ENCODE data around the gene NCKAP1. TPM values are rescaled to one million over a fixed set of nuclear protein-coding genes. Genes with fewer than 3 reads are reported as not detected.

Gene NCKAP1
- total and polyA plus RNA-seq, 4 donors = 36.4 to 194 (median 73.1) TPM

DNA sequence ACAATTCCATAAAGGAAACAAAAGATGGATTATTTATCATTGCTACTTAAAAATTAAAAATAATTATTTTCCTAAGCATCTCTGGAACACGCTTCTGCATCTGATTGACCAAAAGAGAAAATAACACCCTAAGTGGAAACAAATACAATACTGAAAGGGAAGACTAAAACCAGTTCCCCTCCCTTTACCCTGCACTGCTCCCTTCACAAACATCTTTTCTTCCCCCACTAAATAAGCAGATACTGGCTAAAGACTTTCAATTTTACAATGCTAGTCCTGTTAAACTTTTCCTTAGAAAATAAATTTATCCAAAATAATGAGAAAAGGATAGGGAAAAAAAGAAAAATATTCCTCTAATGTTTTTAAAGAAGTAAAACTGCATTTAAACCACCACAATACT lies 4.3 kb downstream of the NCKAP1 start:
- Histone ChIP-seq H3K27me3 (ENCODE audit: control insufficient read depth in 3 of 3, insufficient read depth in 3 of 3, low read length in 2 of 3) (no peaks in the 10 kb centered on the region), H3K36me3 (ENCODE audit: control insufficient read depth in 4 of 4, insufficient read depth in 4 of 4, low read length in 4 of 4) (no peaks in the 10 kb centered on the region), H3K9me3 (ENCODE audit: control insufficient read depth in 4 of 4, insufficient read depth in 3 of 4, low read length in 3 of 4) (no peaks in the 10 kb centered on the region), H3K4me3 (no peak overlapping the region), H3K9ac (ENCODE audit: insufficient read depth in 1 of 2, low read length in 2 of 2) (no peak overlapping the region), H3K4me1 (ENCODE audit: control insufficient read depth in 5 of 5, insufficient read depth in 5 of 5, low read length in 5 of 5) (peaks cover 4 to 31% (median 17%) of the 10 kb centered on the region in 5 donors), H3K27ac (ENCODE audit: low read depth in 1 of 2, low read length in 1 of 2) (no peak overlapping the region)
- TF ChIP-seq, protein P1, sequence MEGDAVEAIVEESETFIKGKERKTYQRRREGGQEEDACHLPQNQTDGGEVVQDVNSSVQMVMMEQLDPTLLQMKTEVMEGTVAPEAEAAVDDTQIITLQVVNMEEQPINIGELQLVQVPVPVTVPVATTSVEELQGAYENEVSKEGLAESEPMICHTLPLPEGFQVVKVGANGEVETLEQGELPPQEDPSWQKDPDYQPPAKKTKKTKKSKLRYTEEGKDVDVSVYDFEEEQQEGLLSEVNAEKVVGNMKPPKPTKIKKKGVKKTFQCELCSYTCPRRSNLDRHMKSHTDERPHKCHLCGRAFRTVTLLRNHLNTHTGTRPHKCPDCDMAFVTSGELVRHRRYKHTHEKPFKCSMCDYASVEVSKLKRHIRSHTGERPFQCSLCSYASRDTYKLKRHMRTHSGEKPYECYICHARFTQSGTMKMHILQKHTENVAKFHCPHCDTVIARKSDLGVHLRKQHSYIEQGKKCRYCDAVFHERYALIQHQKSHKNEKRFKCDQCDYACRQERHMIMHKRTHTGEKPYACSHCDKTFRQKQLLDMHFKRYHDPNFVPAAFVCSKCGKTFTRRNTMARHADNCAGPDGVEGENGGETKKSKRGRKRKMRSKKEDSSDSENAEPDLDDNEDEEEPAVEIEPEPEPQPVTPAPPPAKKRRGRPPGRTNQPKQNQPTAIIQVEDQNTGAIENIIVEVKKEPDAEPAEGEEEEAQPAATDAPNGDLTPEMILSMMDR (IDR thresholded peaks at IDR 0.05; ENCODE audit: control extremely low read depth, extremely low read depth) = no peak
- ATAC-seq (ENCODE audit: insufficient read depth, low FRiP score) = no peak
- 77 to 79% methylated on average over 1 of the region's 1 CpG for WGBS, 2 donors
- no peak for DNase-seq

DNA sequence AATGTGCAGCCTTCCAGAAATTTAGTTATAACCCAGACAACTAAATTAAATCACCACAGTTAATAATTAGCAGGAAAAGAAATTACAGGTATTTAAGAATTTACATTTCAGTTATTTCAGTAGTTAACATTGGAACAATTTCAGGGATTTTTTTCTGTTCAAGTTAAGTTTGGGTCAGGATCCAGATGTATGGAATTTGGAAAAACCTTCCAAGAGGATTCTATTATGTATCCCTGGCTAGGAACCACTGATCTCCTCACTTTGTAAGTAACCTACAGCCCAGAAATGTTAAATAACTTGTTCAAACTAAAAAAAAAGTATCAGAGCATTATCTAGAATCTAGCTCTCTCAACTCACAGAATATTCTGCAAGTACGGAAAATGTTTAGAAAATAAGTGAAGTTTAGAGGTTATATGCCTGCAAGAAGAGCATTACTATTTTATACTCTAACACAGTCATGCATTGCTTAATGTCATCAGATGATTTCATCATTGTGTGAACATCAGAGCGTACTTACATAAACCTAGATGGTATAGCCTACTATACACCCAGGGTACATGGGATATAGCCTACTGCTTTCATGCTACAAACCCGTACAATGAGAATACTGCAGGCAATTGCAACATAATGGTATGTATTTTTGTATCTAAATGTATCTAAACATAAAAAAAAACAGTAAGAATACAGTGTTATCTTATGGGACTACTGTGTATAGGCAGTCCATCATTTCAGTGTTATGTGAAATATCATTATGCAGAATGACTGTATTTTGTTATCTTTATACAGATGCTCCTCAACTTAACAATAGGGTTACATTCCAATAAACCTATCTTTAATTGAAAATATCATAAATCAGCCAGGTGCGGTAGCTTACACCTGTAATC lies 6.1 kb downstream of the NCKAP1 start:
- Histone ChIP-seq H3K27me3 (ENCODE audit: control insufficient read depth in 3 of 3, insufficient read depth in 3 of 3, low read length in 2 of 3) (no peaks in the 10 kb centered on the region), H3K9me3 (ENCODE audit: control insufficient read depth in 4 of 4, insufficient read depth in 3 of 4, low read length in 3 of 4) (no peaks in the 10 kb centered on the region), H3K36me3 (ENCODE audit: control insufficient read depth in 4 of 4, insufficient read depth in 4 of 4, low read length in 4 of 4) (no peaks in the 10 kb centered on the region), H3K4me1 (ENCODE audit: control insufficient read depth in 5 of 5, insufficient read depth in 5 of 5, low read length in 5 of 5) (peaks cover 4 to 25% (median 17%) of the 10 kb centered on the region in 5 donors), H3K27ac (ENCODE audit: low read depth in 1 of 2, low read length in 1 of 2) (no peak overlapping the region), H3K4me3 (no peak overlapping the region), H3K9ac (ENCODE audit: insufficient read depth in 1 of 2, low read length in 2 of 2) (no peak overlapping the region)
- ATAC-seq (ENCODE audit: insufficient read depth, low FRiP score) (no peak), DNase-seq (no peak)
- TF ChIP-seq, protein P1 (IDR thresholded peaks at IDR 0.05; ENCODE audit: control extremely low read depth, extremely low read depth) = no peak
- 82 to 84% methylated on average over 4 of the region's 4 CpGs for WGBS, 2 donors

DNA sequence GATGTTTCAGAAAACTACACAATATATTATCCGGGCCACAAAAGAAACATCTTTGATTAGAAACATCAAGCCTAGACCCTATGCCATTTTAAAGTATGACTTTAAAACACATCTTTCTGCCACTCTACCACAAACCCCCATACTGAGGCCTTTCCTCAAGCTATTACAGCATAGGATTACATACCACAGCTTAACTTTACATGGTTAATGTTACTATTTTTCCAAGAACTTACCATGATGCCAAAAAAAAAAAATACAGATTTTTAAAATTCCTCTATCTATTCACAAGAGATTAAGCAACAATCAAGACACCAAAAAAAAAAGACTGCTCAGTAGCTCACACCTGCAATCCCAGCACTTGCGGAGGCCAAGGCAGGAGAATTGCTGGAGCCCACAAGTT lies 9.0 kb downstream of the NCKAP1 start:
- TF ChIP-seq, protein P1 (IDR thresholded peaks at IDR 0.05; ENCODE audit: control extremely low read depth, extremely low read depth) = no peak
- Histone ChIP-seq H3K9me3 (ENCODE audit: control insufficient read depth in 4 of 4, insufficient read depth in 3 of 4, low read length in 3 of 4) (no peaks in the 10 kb centered on the region), H3K27me3 (ENCODE audit: control insufficient read depth in 3 of 3, insufficient read depth in 3 of 3, low read length in 2 of 3) (no peaks in the 10 kb centered on the region), H3K4me3 (no peak overlapping the region), H3K4me1 (ENCODE audit: control insufficient read depth in 5 of 5, insufficient read depth in 5 of 5, low read length in 5 of 5) (peaks cover 0 to 28% (median 6%) of the 10 kb centered on the region in 5 donors), H3K27ac (ENCODE audit: low read depth in 1 of 2, low read length in 1 of 2) (no peak overlapping the region), H3K9ac (ENCODE audit: insufficient read depth in 1 of 2, low read length in 2 of 2) (no peak overlapping the region), H3K36me3 (ENCODE audit: control insufficient read depth in 4 of 4, insufficient read depth in 4 of 4, low read length in 4 of 4) (no peaks in the 10 kb centered on the region)
- ATAC-seq (ENCODE audit: insufficient read depth, low FRiP score) (no peak), DNase-seq (no peak)
- WGBS, 2 donors = 89 to 93% methylated on average over 2 of the region's 2 CpGs

All from lung (tissue), 12 donors.